ENCODE results near the gene PNMA6F. TPM values are rescaled to one million over a fixed set of nuclear protein-coding genes. Genes with fewer than 3 reads are reported as not detected.

PNMA6F gene
- total RNA-seq, 2 experiments from 2014 or later: not detected

DNA sequence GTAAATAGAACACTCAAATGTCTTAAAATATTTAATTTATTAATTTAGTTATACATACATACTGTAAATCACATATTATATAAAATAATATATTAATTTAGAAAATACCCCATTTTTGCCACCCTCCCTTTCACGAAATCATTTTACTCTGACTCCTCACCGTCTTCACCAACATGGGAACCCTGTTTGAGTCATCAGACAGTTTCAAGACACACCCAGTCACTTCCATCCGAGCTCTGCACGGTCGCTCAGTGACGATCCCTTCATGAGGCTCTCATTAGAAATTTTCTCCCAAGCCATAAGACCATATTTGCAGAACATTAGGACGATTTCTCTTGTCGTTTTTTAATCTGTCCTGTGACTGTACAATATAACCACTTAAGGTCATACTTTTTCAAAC lies 26.9 kb upstream of the PNMA6F start:
- Mint-ChIP-seq H3K9me3 (no peaks in the 10 kb centered on the region), H3K4me3 (no peak overlapping the region), H3K27me3 (no peaks in the 10 kb centered on the region), H3K27ac (no peak overlapping the region), H3K4me1 (ENCODE audit: low read depth) (peaks cover 6% of the 10 kb centered on the region), H3K36me3 (ENCODE audit: low read depth) (peaks cover 75% of the 10 kb centered on the region)
- peaks cover 57% of the 10 kb centered on the region for H3K36me3 ChIP-seq (ENCODE audit: insufficient read depth, low read length)
- H3K4me1 ChIP-seq (ENCODE audit: insufficient read depth, low read length): peaks cover 13% of the 10 kb centered on the region
- no peak for TF ChIP-seq CTCF (IDR thresholded peaks at IDR 0.05)
- H3K27me3 ChIP-seq (ENCODE audit: control insufficient read depth in 1 of 2, insufficient read depth in 2 of 2, low read length in 2 of 2): no peaks in the 10 kb centered on the region
- CTCF ChIA-PET: no interaction called here
- no peak for DNase-seq
- H3K9me3 ChIP-seq (ENCODE audit: control insufficient read depth in 1 of 2, insufficient read depth in 1 of 2, low read length in 2 of 2): peaks cover 0 to 4% of the 10 kb centered on the region in 2 experiments
- no peak for ATAC-seq (ENCODE audit: poor library complexity)
- no peak overlapping the region for H3K4me3 ChIP-seq (ENCODE audit: low read length)
- no peak overlapping the region for H3K27ac ChIP-seq (ENCODE audit: low read depth in 1 of 2, low read length in 2 of 2)
- POLR2A ChIA-PET: no interaction called here
- intact Hi-C loops (cut with DNase I, micrococcal nuclease): no loop called here

- CTCF ChIA-PET: no interaction called here
- no peak for TF ChIP-seq CTCF (IDR thresholded peaks at IDR 0.05)
Measured at GRCh38 chrX:153347530-153347929, 26.0 kb upstream of the PNMA6F start.

DNA sequence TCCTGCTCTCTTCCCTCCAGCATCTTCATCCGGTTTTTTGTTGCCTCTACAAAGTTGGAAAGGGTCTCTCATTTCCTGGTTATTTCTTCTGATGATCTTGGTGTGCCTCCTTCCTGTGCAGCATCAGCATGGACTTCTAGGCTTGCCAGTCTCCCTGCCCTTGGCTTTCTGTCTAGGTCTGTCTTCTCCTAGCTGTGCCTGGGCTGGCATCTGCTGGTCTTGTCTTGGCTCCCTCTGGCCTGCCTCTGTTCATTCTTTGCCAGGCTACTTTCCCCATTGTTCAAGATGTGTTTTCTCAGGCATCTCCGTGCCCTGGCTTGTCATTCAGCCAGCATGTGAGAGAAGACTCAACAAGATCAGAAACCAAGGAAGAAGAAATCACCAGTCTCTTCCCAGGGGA lies 22.1 kb upstream of the PNMA6F start:
- POLR2A ChIA-PET: no interaction called here
- Mint-ChIP-seq H3K36me3 (ENCODE audit: low read depth) (peaks cover 91% of the 10 kb centered on the region), H3K27ac (peak overlapping the region; percentile 61), H3K9me3 (peaks cover 2% of the 10 kb centered on the region), H3K4me3 (peak overlapping the region; percentile 38), H3K4me1 (ENCODE audit: low read depth) (peaks cover 42% of the 10 kb centered on the region), H3K27me3 (no peaks in the 10 kb centered on the region)
- Histone ChIP-seq H3K4me1 (ENCODE audit: insufficient read depth, low read length) (peaks cover 32% of the 10 kb centered on the region), H3K27me3 (ENCODE audit: control insufficient read depth in 1 of 2, insufficient read depth in 2 of 2, low read length in 2 of 2) (no peaks in the 10 kb centered on the region), H3K27ac (ENCODE audit: low read depth in 1 of 2, low read length in 2 of 2) (no peak overlapping the region), H3K9me3 (ENCODE audit: control insufficient read depth in 1 of 2, insufficient read depth in 1 of 2, low read length in 2 of 2) (peaks cover 0 to 4% of the 10 kb centered on the region in 2 experiments), H3K36me3 (ENCODE audit: insufficient read depth, low read length) (peaks cover 66% of the 10 kb centered on the region), H3K4me3 (ENCODE audit: low read length) (no peak overlapping the region)
- CTCF ChIA-PET: no interaction called here
- intact Hi-C loops (cut with DNase I, micrococcal nuclease): no loop called here
- DNase-seq (no peak), ATAC-seq (ENCODE audit: poor library complexity) (no peak)
- no peak for TF ChIP-seq CTCF (IDR thresholded peaks at IDR 0.05)

More at GRCh38 chrX:153347530-153347929, 26.0 kb upstream of the PNMA6F start:
- Histone ChIP-seq H3K27me3 (ENCODE audit: control insufficient read depth in 1 of 2, insufficient read depth in 2 of 2, low read length in 2 of 2) (no peaks in the 10 kb centered on the region), H3K36me3 (ENCODE audit: insufficient read depth, low read length) (peaks cover 57% of the 10 kb centered on the region), H3K4me3 (ENCODE audit: low read length) (no peak overlapping the region), H3K9me3 (ENCODE audit: control insufficient read depth in 1 of 2, insufficient read depth in 1 of 2, low read length in 2 of 2) (peaks cover 0 to 4% of the 10 kb centered on the region in 2 experiments), H3K27ac (ENCODE audit: low read depth in 1 of 2, low read length in 2 of 2) (no peak overlapping the region), H3K4me1 (ENCODE audit: insufficient read depth, low read length) (peaks cover 22% of the 10 kb centered on the region)
- ATAC-seq (ENCODE audit: poor library complexity) (no peak), DNase-seq (no peak)
- POLR2A ChIA-PET: no interaction called here
- Mint-ChIP-seq H3K4me1 (ENCODE audit: low read depth) (peaks cover 15% of the 10 kb centered on the region), H3K36me3 (ENCODE audit: low read depth) (peaks cover 82% of the 10 kb centered on the region), H3K9me3 (no peaks in the 10 kb centered on the region), H3K4me3 (no peak overlapping the region), H3K27ac (no peak overlapping the region), H3K27me3 (no peaks in the 10 kb centered on the region)
- intact Hi-C loops (cut with DNase I, micrococcal nuclease): no loop called here

All from CD4-positive, alpha-beta T cell (primary cell).